H1 (cell line): ENCODE results near the gene SLC5A10. TPM values are rescaled to one million over a fixed set of nuclear protein-coding genes. Genes with fewer than 3 reads are reported as not detected.

Source experiments
- CTCF ChIA-PET: fragments of 300-600 bp; sonication (Branson Sonifier 250); formaldehyde crosslinking; loops from one replicate; lab custom pipeline; 2021; ENCODE audit not compliant: partially characterized antibody; lab: Charles Lee
- POLR2A ChIA-PET: fragments of 300-600 bp; sonication (Branson Sonifier 250); formaldehyde crosslinking; loops from one replicate; lab custom pipeline; 2021; ENCODE audit warnings: inconsistent platforms; ENCODE audit not compliant: partially characterized antibody; lab: Charles Lee
- DNase-seq, 2 experiments: peaks; one replicate each; pipeline versions ENCODE4 v3.0.0 to v3.0.0-alpha.2; 2010 to 2022; ENCODE audit warnings: low spot score in 2 of 2, low read depth in 1 of 2, mixed read lengths in 1 of 2
- FAIRE-seq: peaks from 2 replicates; lab custom pipeline; 2011; peaks lifted over from hg19 to GRCh38; lab: Jason Lieb, UNC
- H2AFZ ChIP-seq: 2 replicates; pipeline ENCODE4 v1.8.1; 2012; ENCODE audit warnings: low read length, inconsistent platforms
- H2AK5ac ChIP-seq: 2 replicates; pipeline ENCODE4 v1.6.1; 2013; ENCODE audit warnings: low read depth, low read length
- H2BK120ac ChIP-seq: replicated peaks from 2 replicates; pipeline ENCODE3; 2013; ENCODE audit warnings: low read depth, low read length, inconsistent platforms
- H2BK12ac ChIP-seq: 2 replicates; pipeline ENCODE4 v1.6.1; 2013; ENCODE audit warnings: low read depth, low read length
- H2BK15ac ChIP-seq: 2 replicates; pipeline ENCODE4 v1.6.1; 2013; ENCODE audit warnings: low read length
- H2BK20ac ChIP-seq: 2 replicates; pipeline ENCODE4 v1.6.1; 2013; ENCODE audit warnings: low read length
- H2BK5ac ChIP-seq: 2 replicates; pipeline ENCODE4 v1.6.1; 2013; ENCODE audit warnings: low read depth, low read length
- H3K14ac ChIP-seq: 2 replicates; pipeline ENCODE4 v1.6.1; 2013; ENCODE audit warnings: inconsistent platforms; ENCODE audit not compliant: insufficient read length
- H3K18ac ChIP-seq: 2 replicates; pipeline ENCODE4 v1.6.1; 2013; ENCODE audit warnings: low read length; ENCODE audit errors: extremely low read depth
- H3K23ac ChIP-seq: 2 replicates; pipeline ENCODE4 v1.6.1; 2013; ENCODE audit warnings: inconsistent platforms; ENCODE audit not compliant: insufficient read length
- H3K23me2 ChIP-seq: 2 replicates; pipeline ENCODE4 v1.6.1; 2013; ENCODE audit warnings: low read depth, low read length
- H3K27ac ChIP-seq: 2 replicates; pipeline ENCODE4 v1.6.1; 2011; ENCODE audit warnings: low read depth, low read length, inconsistent platforms
- H3K27me3 ChIP-seq, 4 experiments: replicated peaks in 1 of 4; 1 replicate in 1 of 4; 2 replicates in 3 of 4; pipeline versions ENCODE4 v1.6.1 to v1.8.1; 2011 to 2013; ENCODE audit warnings: low read length in 3 of 4, mild to moderate bottlenecking in 3 of 4, inconsistent platforms in 2 of 4, mixed read lengths in 2 of 4, moderate library complexity in 1 of 4; ENCODE audit not compliant: control insufficient read depth in 3 of 4, insufficient read depth in 3 of 4; ENCODE audit errors: extremely low read depth in 1 of 4
- H3K36me3 ChIP-seq, 4 experiments: 2 replicates each; pipeline versions ENCODE4 v1.6.1 to v1.8.1; 2011 to 2013; ENCODE audit warnings: mild to moderate bottlenecking in 4 of 4, low read length in 3 of 4, moderate library complexity in 2 of 4, control low read depth in 1 of 4, inconsistent platforms in 1 of 4; ENCODE audit not compliant: insufficient read depth in 4 of 4, control insufficient read depth in 2 of 4
- H3K4ac ChIP-seq: replicated peaks from 2 replicates; pipeline ENCODE3; 2013; ENCODE audit warnings: low read length, low read depth, mixed read lengths, inconsistent platforms; ENCODE audit not compliant: insufficient read length
- H3K4me1 ChIP-seq, 4 experiments: replicated peaks in 1 of 4; 1 replicate in 1 of 4; 2 replicates in 3 of 4; pipeline versions ENCODE4 v1.6.1 to v1.8.1; 2011 to 2013; ENCODE audit warnings: low read length in 3 of 4, inconsistent platforms in 2 of 4, mixed read lengths in 1 of 4; ENCODE audit not compliant: insufficient read depth in 4 of 4, control insufficient read depth in 3 of 4
- H3K4me2 ChIP-seq, 2 experiments: 2 replicates each; pipeline versions ENCODE4 v1.6.1 to v1.8.1; 2011 to 2013; ENCODE audit warnings: low read depth in 2 of 2, low read length in 2 of 2, control low read depth in 1 of 2, inconsistent platforms in 1 of 2, mild to moderate bottlenecking in 1 of 2; ENCODE audit not compliant: insufficient read depth in 1 of 2
- H3K4me3 ChIP-seq, 4 experiments: fragments of 200-600, 300-600 bp in 1 of 4; sonication (generic), shearing (Covaris generic), sonication (Bioruptor Twin) in 1 of 4; 2 replicates each; pipeline versions ENCODE4 v1.5.1 to v1.8.1; 2011 to 2016; ENCODE audit warnings: low read length in 4 of 4, low read depth in 3 of 4, control low read depth in 2 of 4, inconsistent platforms in 2 of 4, mild to moderate bottlenecking in 2 of 4, mixed read lengths in 1 of 4, moderate library complexity in 1 of 4; ENCODE audit not compliant: insufficient read depth in 2 of 4; ENCODE audit errors: extremely low read depth in 1 of 4
- H3K56ac ChIP-seq: replicated peaks from 2 replicates; pipeline ENCODE3; 2013; ENCODE audit warnings: low read depth, mild to moderate bottlenecking, mixed read lengths, low read length, inconsistent platforms; ENCODE audit not compliant: insufficient read length
- H3K79me1 ChIP-seq: 2 replicates; pipeline ENCODE4 v1.6.1; 2013; ENCODE audit warnings: low read depth, low read length, control low read depth
- H3K79me2 ChIP-seq, 2 experiments: 2 replicates each; pipeline versions ENCODE4 v1.6.1 to v1.8.1; 2012 to 2013; ENCODE audit warnings: low read length in 2 of 2, mild to moderate bottlenecking in 2 of 2, inconsistent platforms in 1 of 2; ENCODE audit not compliant: insufficient read depth in 2 of 2, control insufficient read depth in 1 of 2
- H3K9ac ChIP-seq, 4 experiments: replicated peaks in 1 of 4; 1 replicate in 1 of 4; 2 replicates in 3 of 4; pipeline versions ENCODE4 v1.6.1 to v1.8.1; 2011 to 2013; ENCODE audit warnings: low read depth in 3 of 4, low read length in 3 of 4, control low read depth in 2 of 4, mild to moderate bottlenecking in 2 of 4, moderate library complexity in 2 of 4, inconsistent platforms in 1 of 4; ENCODE audit errors: extremely low read depth in 1 of 4
- H3K9me3 ChIP-seq, 2 experiments: 2 replicates each; pipeline versions ENCODE4 v1.6.1 to v1.8.1; 2012 to 2013; ENCODE audit warnings: mild to moderate bottlenecking in 2 of 2, moderate library complexity in 2 of 2, control low read depth in 1 of 2, inconsistent platforms in 1 of 2, low read depth in 1 of 2, low read length in 1 of 2, mixed read lengths in 1 of 2; ENCODE audit not compliant: insufficient read depth in 2 of 2
- H4K20me1 ChIP-seq, 2 experiments: replicated peaks in 1 of 2; 2 replicates each; pipeline versions ENCODE3 to v1.8.1; 2011 to 2013; ENCODE audit warnings: inconsistent platforms in 2 of 2, low read length in 2 of 2, mild to moderate bottlenecking in 1 of 2; ENCODE audit not compliant: insufficient read depth in 2 of 2, control insufficient read depth in 1 of 2
- H4K5ac ChIP-seq: 2 replicates; pipeline ENCODE4 v1.6.1; 2013; ENCODE audit warnings: low read length, low read depth, mixed read lengths, inconsistent platforms; ENCODE audit not compliant: insufficient read length
- H4K8ac ChIP-seq: 2 replicates; pipeline ENCODE4 v1.8.0; 2013; ENCODE audit warnings: mild to moderate bottlenecking, moderate library complexity, low read length, inconsistent platforms; ENCODE audit not compliant: insufficient read depth; ENCODE audit errors: extremely low read depth
- H4K91ac ChIP-seq: replicated peaks from 2 replicates; pipeline ENCODE3; 2013; ENCODE audit warnings: low read length, mixed read lengths, inconsistent platforms; ENCODE audit not compliant: insufficient read length
- ASH2L ChIP-seq: fragments of 200-600, 300-600 bp; sonication (generic); IDR thresholded peaks from one replicate; pipeline ENCODE4 v1.7.1; 2017; ENCODE audit warnings: low read length
- CTCF ChIP-seq, 3 experiments: IDR thresholded peaks; 1 replicate in 2 of 3; 2 replicates in 1 of 3; pipeline versions ENCODE4 v1.5.1 to v1.6.1; 2011; ENCODE audit warnings: low read length in 3 of 3, mild to moderate bottlenecking in 3 of 3, inconsistent platforms in 2 of 3, low read depth in 1 of 3, moderate library complexity in 1 of 3; ENCODE audit not compliant: insufficient read depth in 1 of 3; ENCODE audit errors: control extremely low read depth in 1 of 3
- EZH2 ChIP-seq: fragments of 200-600 bp; sonication (generic); IDR thresholded peaks from 2 replicates; pipeline ENCODE4 v1.7.1; 2012; ENCODE audit warnings: low read depth, mild to moderate bottlenecking, moderate library complexity, low read length, inconsistent platforms; ENCODE audit not compliant: severe bottlenecking
- MAFK ChIP-seq: IDR thresholded peaks from 2 replicates; pipeline ENCODE4 v1.6.1; 2012; ENCODE audit warnings: low read depth, mild to moderate bottlenecking, improper control_type of control experiment, low read length
- POU5F1 ChIP-seq: IDR thresholded peaks from 2 replicates; pipeline ENCODE4 v1.6.1; 2011; ENCODE audit warnings: low read depth, mild to moderate bottlenecking, low read length, moderate library complexity
- RXRA ChIP-seq: IDR thresholded peaks from 2 replicates; pipeline ENCODE4 v1.6.1; 2011; ENCODE audit warnings: low read depth, mild to moderate bottlenecking, low read length, moderate library complexity; ENCODE audit not compliant: insufficient read depth
- SAP30 ChIP-seq: fragments of 300-600 bp; sonication (generic); IDR thresholded peaks from 2 replicates; pipeline ENCODE4 v1.7.1; 2012; ENCODE audit warnings: low read length, moderate library complexity, mild to moderate bottlenecking, inconsistent platforms; ENCODE audit not compliant: insufficient read depth, insufficient replicate concordance
- SIN3A ChIP-seq, 2 experiments: IDR thresholded peaks in 1 of 2; conservative IDR thresholded peaks in 1 of 2; 2 replicates each; pipeline ENCODE4 v1.6.1; 2011 to 2012; ENCODE audit warnings: low read length in 2 of 2, improper control_type of control experiment in 1 of 2, low read depth in 1 of 2, mild to moderate bottlenecking in 1 of 2
- SP1 ChIP-seq: IDR thresholded peaks from 2 replicates; pipeline ENCODE4 v1.6.1; 2011; ENCODE audit warnings: low read depth, low read length
- TAF1 ChIP-seq: IDR thresholded peaks from 2 replicates; pipeline ENCODE4 v1.6.1; 2011; ENCODE audit warnings: mild to moderate bottlenecking, low read depth, low read length
- TAF7 ChIP-seq: optimal IDR thresholded peaks from 2 replicates; pipeline ENCODE3; 2011; ENCODE audit warnings: low read depth, mild to moderate bottlenecking, inconsistent platforms, low read length, moderate library complexity, borderline replicate concordance
- TEAD4 ChIP-seq: IDR thresholded peaks from 2 replicates; pipeline ENCODE4 v1.6.1; 2012; ENCODE audit warnings: low read depth, low read length, inconsistent platforms, mixed read lengths
- WGBS, 2 experiments: shearing (Covaris generic) in 1 of 2; methylation state at CpG; one replicate each; pipeline versions ENCODE4 v1.1.6 to v1.1.7; 2013 to 2015; ENCODE audit warnings: low lambda C conversion rate in 2 of 2, mixed read lengths in 2 of 2, inconsistent platforms in 1 of 2, low coverage in 1 of 2, missing lambda C conversion rate in 1 of 2; ENCODE audit not compliant: insufficient replicate concordance in 2 of 2, insufficient coverage in 1 of 2, insufficient read length in 1 of 2; ENCODE audit errors: extremely low coverage in 1 of 2, missing lambda C conversion rate in 1 of 2; 5-methylcytosine and 5-hydroxymethylcytosine counted together
- polyA plus RNA-seq, 7 experiments: library from polyadenylated mRNA; depleted of rRNA in 3 of 7; stranded (reverse) in 5 of 7; unstranded in 2 of 7; fragments of >200 nt in 5 of 7; fragments of 200-250 nt in 2 of 7; gene quantifications; 1 replicate in 5 of 7; 2 replicates in 1 of 7; 4 replicates in 1 of 7; pipeline versions ENCODE4 v1.2.1 to v1.2.3, GENCODE V29; 2011 to 2013; ENCODE audit warnings: missing spikeins in 2 of 7, mixed read lengths in 2 of 7
- total RNA-seq: library from RNA; stranded (reverse); fragmentation: NEBNext Ultra II Directional; extraction: Animal tissue kit (Norgen Biotek cat#: 25700); gene quantifications from 2 replicates; pipeline ENCODE4 v1.2.1, GENCODE V29; 2021

Gene SLC5A10
- total and polyA plus RNA-seq, 2 of the 8 experiments (the other 6 are each of a cell fraction or from before 2014, with no cell fraction given) = 0.05 to 0.11 TPM

- no peak overlapping the region for H2AK5ac ChIP-seq
- H3K27ac ChIP-seq = no peak overlapping the region
- no peaks in the 10 kb centered on the region for H3K9me3 ChIP-seq
- H3K79me1 ChIP-seq = no peaks in the 10 kb centered on the region
- H2BK5ac ChIP-seq = no peak overlapping the region
- no peak overlapping the region for H3K56ac ChIP-seq
- no peak overlapping the region for H3K14ac ChIP-seq
- H2AFZ ChIP-seq = no peak overlapping the region
- no peak for TF ChIP-seq ASH2L
- no peak for TF ChIP-seq POU5F1
- no peak for TF ChIP-seq TAF1
- TF ChIP-seq CTCF (IDR thresholded peaks at IDR 0.05; ENCODE audit: control extremely low read depth in 1 of 3, insufficient read depth in 1 of 3, low read depth in 1 of 3, low read length in 3 of 3) = no peak
- no peak for TF ChIP-seq RXRA
- no peak for TF ChIP-seq SIN3A (conservative IDR thresholded peaks at IDR 0.05 in 1 of 2, IDR thresholded peaks at IDR 0.05 in 1 of 2; ENCODE audit: low read depth in 1 of 2, low read length in 2 of 2)
- no peak for TF ChIP-seq TAF7
- no peak for TF ChIP-seq SP1
- TF ChIP-seq EZH2 = no peak
- TF ChIP-seq TEAD4 = no peak
- no peak for TF ChIP-seq MAFK
- TF ChIP-seq SAP30 = no peak
- no peak overlapping the region for H3K4me2 ChIP-seq
- no peaks in the 10 kb centered on the region for H3K27me3 ChIP-seq
- H4K5ac ChIP-seq = no peak overlapping the region
- no peak overlapping the region for H2BK15ac ChIP-seq
- no peaks in the 10 kb centered on the region for H3K23me2 ChIP-seq
- no peak overlapping the region for H3K18ac ChIP-seq
- H3K4ac ChIP-seq = no peak overlapping the region
- FAIRE-seq = no peak
- H3K9ac ChIP-seq = no peak overlapping the region
- POLR2A ChIA-PET = no interaction called here
- no peak overlapping the region for H2BK120ac ChIP-seq
- H3K4me1 ChIP-seq = peaks cover 0 to 3% (median 0%) of the 10 kb centered on the region in 4 experiments; a peak in 1 of 7 replicates
- no peak overlapping the region for H3K4me3 ChIP-seq
- no peak overlapping the region for H2BK12ac ChIP-seq
- H3K79me2 ChIP-seq = no peaks in the 10 kb centered on the region
- H4K8ac ChIP-seq = no peak overlapping the region
- no peaks in the 10 kb centered on the region for H3K36me3 ChIP-seq
- 85% methylated on average over 3 of the region's 3 CpGs; no CpG with 5 or more reads in 1 of the 2 experiments for WGBS, 2 experiments
- H3K23ac ChIP-seq = no peak overlapping the region
- H4K91ac ChIP-seq = no peak overlapping the region
- no peak overlapping the region for H2BK20ac ChIP-seq
- no peak for DNase-seq
- CTCF ChIA-PET = interaction anchor here (1.5 to 1.7 kb wide), 2 partner anchors 13 to 39 kb away, joined by 3 to 4 read pairs; no protein-coding TSS in a partner anchor
- H4K20me1 ChIP-seq = no peaks in the 10 kb centered on the region
Observed at GRCh38 chr17:18956581-18956980, 4.6 kb downstream of the SLC5A10 start.
